ENCODE results near the gene EML5.
"Not testable (repeated sequence)": the region's sequence is repeated elsewhere in the genome, so short reads cannot be mapped to it uniquely, and the experiment has no call there.

The EML5 gene
- total RNA-seq: 20.0 to 28.7 reads per million in 2 donors

- peak; percentile 83 for DNase-seq
Observed at GRCh38 chr14:88792473-88793258, at the start of gene EML5. EML5 (minus strand) TSS chr14:88792953; CDS start chr14:88792503, 450 bp downstream.

- no peak for DNase-seq
Observed at GRCh38 chr14:88842414-88842813, 49.7 kb upstream of the EML5 start.

- DNase-seq: no peak
Observed at GRCh38 chr14:88841741-88842140, 49.0 kb upstream of the EML5 start.

GRCh38 chr14:88840926-88841325 lies 48.2 kb upstream of the EML5 start:
- no peak for DNase-seq

- DNase-seq: no peak
Observed at GRCh38 chr14:88838015-88838414, 45.3 kb upstream of the EML5 start.

GRCh38 chr14:88837495-88837894 lies 44.7 kb upstream of the EML5 start:
- DNase-seq: no peak

GRCh38 chr14:88835661-88836060 lies 42.9 kb upstream of the EML5 start:
- DNase-seq: no peak

- no peak for DNase-seq
Observed at GRCh38 chr14:88834883-88835431, 42.2 kb upstream of the EML5 start.

GRCh38 chr14:88831284-88831683 lies 38.5 kb upstream of the EML5 start:
- DNase-seq: no peak

- DNase-seq: no peak
Observed at GRCh38 chr14:88829685-88830302, 37.0 kb upstream of the EML5 start.

- DNase-seq: no peak
Observed at GRCh38 chr14:88829188-88829587, 36.4 kb upstream of the EML5 start.

GRCh38 chr14:88825503-88825902 lies 32.8 kb upstream of the EML5 start:
- DNase-seq: no peak

GRCh38 chr14:88825078-88825458 lies 32.3 kb upstream of the EML5 start:
- DNase-seq: no peak

GRCh38 chr14:88824314-88825077 lies 31.7 kb upstream of the EML5 start, which contains the start of gene TTC8:
TTC8 (plus strand) TSS chr14:88824651; CDS start chr14:88824708, 57 bp downstream.
- DNase-seq: peak; percentile 59

- DNase-seq: no peak
Observed at GRCh38 chr14:88823968-88824313, 31.2 kb upstream of the EML5 start.

- DNase-seq: no peak
Observed at GRCh38 chr14:88821888-88822287, 29.1 kb upstream of the EML5 start.

GRCh38 chr14:88821378-88821777 lies 28.6 kb upstream of the EML5 start:
- DNase-seq: no peak

- DNase-seq: not testable (repeated sequence)
Observed at GRCh38 chr14:88819674-88820073, 26.9 kb upstream of the EML5 start.

- no peak for DNase-seq
Observed at GRCh38 chr14:88818018-88818417, 25.3 kb upstream of the EML5 start.

GRCh38 chr14:88815980-88816379 lies 23.2 kb upstream of the EML5 start:
- DNase-seq: no peak

- DNase-seq: no peak
Observed at GRCh38 chr14:88808359-88808758, 15.6 kb upstream of the EML5 start.

GRCh38 chr14:88804477-88804876 lies 11.7 kb upstream of the EML5 start:
- DNase-seq: no peak

GRCh38 chr14:88804035-88804434 lies 11.3 kb upstream of the EML5 start:
- no peak for DNase-seq

Data from activated gamma-delta T cell (primary cell).